ENCODE data around the gene LMOD3.

Gene LMOD3

GRCh38 chr3:69121950-69122349 is 445 bp downstream of the LMOD3 start:
- DNase-seq = no peak

DNA sequence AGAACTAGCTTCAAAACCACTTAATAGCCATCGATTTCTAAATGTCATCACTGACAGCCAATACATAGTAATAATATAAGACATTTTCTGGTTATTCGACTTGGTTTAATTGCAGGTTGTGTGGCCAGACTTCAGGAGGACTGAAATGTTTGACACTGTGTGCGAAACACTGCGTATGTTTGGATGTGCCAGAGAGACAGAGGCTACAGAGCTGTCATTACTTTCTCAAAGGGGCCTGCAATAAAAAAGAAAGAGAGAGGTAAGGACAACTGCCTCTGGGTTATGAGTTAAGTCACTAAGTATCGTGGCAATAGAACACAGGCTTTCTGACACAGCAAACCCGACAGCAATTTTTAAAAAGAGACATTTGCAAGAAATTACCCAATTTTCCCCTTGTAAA is 882 bp downstream of the LMOD3 start:
- DNase-seq = no peak

DNA sequence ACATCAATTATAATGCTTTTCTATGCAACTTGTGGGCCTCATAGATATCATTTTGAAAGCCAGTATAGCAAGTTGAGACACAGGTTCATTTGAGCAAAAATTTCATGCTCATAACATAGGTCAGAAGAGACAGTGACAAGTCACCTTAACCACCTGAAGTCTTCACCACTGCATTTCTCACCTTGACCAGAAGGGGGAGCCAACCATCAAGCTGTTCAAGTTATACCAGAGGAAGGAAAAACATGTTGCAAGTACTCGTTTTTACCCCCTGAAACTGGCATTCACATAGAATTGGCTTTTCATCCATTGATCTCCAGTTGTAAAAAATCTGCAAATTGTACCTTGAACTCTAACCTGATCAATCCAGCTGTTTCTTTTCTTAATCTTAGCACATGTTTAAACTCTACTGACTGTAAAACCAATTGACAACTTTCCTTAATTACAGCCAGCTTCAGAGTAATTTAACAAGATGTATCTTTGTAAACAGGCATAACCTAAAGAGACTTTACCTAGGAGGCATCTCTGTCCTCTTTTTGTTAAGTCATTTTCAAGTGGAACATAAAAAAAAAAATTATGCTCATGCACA is 1.4 kb downstream of the LMOD3 start:
- peak; percentile 59 for DNase-seq

GRCh38 chr3:69119681-69120080 is 2.7 kb downstream of the LMOD3 start:
- DNase-seq = no peak

GRCh38 chr3:69119138-69119537 is 3.3 kb downstream of the LMOD3 start:
- no peak for DNase-seq

GRCh38 chr3:69118555-69118954 is 3.8 kb downstream of the LMOD3 start:
- no peak for DNase-seq

GRCh38 chr3:69116897-69117296 is 5.5 kb downstream of the LMOD3 start:
- no peak for DNase-seq

GRCh38 chr3:69116162-69116561 is 6.2 kb downstream of the LMOD3 start:
- no peak for DNase-seq

- DNase-seq = peak; percentile 17
These were observed 6.7 kb downstream of the LMOD3 start for GRCh38 chr3:69115731-69116130.

- DNase-seq = no peak
These were observed 8.9 kb downstream of the LMOD3 start for GRCh38 chr3:69113536-69113935.

DNA sequence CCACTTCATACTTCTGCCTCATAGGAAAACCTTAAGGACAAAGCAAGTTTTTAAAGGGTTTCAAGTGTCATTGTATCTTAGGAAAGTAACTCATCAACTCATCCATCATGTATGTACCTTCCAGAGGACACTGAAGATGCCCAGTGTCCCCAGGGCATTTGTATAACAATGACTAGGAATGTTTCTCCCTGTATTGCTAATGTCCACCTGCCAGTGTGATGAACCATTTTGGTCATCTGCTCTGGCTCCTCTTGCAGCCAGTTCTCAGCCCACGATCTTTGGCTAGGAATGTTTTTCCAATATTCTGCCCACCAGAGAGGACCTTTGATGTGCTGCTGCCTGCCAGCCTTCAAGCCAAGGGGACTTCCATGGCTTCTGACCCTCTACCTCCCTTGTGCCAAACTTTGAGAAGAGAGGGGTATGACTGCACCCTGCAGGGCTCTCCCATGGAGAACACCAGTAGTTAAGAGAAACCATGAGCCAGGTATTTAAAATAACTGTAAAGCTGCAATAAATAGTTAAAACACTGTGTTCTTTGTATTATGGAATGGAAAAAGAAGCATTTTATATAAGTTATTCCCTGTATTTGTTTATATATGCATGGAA is 11.4 kb downstream of the LMOD3 start:
- DNase-seq = no peak

GRCh38 chr3:69108811-69109210 is 13.6 kb downstream of the LMOD3 start:
- DNase-seq = no peak

- DNase-seq = no peak
These were observed 14.6 kb downstream of the LMOD3 start for GRCh38 chr3:69107841-69108240.

DNA sequence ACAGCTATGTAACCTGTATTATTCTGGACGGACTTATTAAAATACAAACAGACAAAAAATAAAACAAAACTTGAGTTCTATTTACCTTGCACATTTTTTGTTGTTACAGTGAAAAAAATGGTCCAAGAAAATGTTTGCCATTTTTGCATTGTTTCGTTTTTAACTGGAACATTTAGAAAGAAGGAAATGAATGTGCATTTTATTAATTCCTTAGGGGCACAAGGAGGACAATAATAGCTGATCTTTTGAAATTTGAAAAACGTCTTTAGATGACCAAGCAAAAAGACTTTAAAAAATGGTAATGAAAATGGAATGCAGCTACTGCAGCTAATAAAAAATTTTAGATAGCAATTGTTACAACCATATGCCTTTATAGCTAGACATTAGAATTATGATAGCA is 17.1 kb downstream of the LMOD3 start:
- peak; percentile 40 for DNase-seq

DNA sequence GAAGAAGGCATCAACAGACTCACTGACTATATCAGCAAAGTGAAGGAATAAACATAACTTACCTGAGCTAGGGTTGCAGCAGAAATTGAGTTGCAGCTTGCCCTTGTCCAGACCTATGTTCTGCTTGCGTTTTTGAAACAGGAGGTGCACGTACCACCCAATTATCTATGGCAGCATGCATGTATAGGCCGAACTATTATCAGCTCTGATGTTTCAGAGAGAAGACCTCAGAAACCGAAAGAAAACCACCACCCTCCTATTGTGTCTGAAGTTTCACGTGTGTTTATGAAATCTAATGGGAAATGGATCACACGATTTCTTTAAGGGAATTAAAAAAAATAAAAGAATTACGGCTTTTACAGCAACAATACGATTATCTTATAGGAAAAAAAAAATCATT is 17.8 kb downstream of the LMOD3 start:
- no peak for DNase-seq

GRCh38 chr3:69103123-69103522 is 19.3 kb downstream of the LMOD3 start:
- no peak for DNase-seq

GRCh38 chr3:69102384-69102783 is 20.0 kb downstream of the LMOD3 start:
- DNase-seq = no peak

GRCh38 chr3:69099576-69099975 is 22.8 kb downstream of the LMOD3 start:
- DNase-seq = no peak

- no peak for DNase-seq
These were observed 24.8 kb downstream of the LMOD3 start for GRCh38 chr3:69097407-69098086.

GRCh38 chr3:69096299-69096698 is 26.1 kb downstream of the LMOD3 start:
- DNase-seq = no peak

DNA sequence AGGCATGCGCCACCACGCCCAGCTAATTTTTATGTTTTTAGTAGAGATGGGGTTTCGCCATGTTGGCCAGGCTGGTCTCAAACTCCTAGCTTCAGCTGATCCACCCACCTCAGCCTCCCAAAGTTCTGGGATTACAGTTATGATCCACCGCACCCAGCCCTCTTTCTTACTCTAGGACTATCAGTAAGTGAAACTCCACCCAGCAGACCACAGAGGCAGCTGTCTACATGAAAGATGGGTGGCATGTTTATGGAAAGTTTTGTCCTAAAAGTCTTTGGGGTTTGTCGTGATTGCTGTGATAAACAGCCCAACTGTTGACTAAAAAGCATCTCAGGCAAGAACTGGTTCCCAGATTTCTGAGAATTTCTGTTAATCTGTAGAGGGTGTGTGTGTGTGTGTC is 26.8 kb downstream of the LMOD3 start:
- DNase-seq = no peak

DNA sequence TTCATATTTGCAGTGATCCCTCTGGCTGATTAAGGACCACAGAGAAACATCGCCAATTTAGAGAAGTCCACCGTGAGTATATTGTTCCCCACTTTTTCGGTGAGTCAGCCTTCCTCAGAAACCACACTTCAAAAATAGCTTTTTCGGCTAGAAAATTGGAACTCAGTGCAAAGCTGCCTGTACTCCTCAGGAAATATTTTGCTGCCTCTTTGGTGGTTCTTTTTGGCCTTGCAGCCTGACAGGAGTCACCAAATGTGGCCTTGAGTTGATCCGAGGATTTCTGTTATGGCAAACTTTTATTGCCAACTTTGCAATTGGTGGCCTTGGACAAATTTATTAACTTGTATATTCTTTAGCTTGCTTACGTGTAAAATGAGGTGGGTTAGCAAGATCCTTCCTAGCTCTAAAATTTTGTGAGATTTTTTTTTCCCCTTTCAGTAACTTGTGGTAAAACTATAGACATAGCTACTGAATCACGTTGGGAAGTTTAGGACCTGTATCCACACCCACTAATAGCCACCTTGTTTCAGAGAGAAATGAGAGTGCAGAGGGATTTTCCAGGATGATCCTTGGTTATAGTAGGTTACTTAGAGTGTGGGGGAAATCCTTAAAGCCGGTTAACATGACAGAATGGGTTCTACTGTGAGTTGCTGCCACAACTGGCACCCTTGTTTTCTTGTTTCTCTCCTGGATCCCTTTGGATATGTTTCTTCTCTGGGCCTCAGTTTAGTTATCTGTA is 27.8 kb downstream of the LMOD3 start:
- peak; percentile 46 for DNase-seq

DNA sequence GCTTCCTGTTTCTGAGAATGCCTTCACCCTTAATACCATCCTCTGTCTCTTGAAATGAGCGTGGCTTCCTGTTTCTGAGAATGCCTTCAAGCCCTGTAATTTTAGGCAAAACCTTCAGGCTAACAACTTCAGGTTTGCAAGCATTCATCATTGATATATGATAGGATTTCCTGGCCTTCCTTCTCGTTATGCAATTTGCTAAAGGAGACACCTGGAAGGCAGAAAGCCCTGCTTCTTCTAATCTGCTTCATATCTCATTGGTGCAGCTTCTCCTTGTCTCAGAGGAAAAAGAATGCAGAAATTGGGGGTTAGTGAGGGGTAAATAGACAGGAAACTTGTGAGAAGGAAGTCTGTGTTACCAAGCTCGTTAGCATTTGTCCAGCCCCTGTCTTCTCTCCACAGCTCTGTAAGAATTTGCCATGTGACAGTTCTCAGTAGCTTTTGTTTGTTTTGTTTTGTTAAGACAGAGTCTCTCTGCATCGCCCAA is 30.3 kb downstream of the LMOD3 start:
- no peak for DNase-seq
